Measurements from ENCODE around the gene ATP11A. TPM values are rescaled to one million over a fixed set of nuclear protein-coding genes. Genes with fewer than 3 reads are reported as not detected.

The ATP11A gene
- total and polyA plus RNA-seq, 2 donors (not counting 3 experiments of a cell fraction or from before 2014, with no cell fraction given), result 16.5 to 88.1 TPM

- H3K9me3 ChIP-seq (replicated peaks; ENCODE audit: control insufficient read depth, insufficient read depth, low read length), result no peaks in the 10 kb centered on the region
- H3K4me2 ChIP-seq (ENCODE audit: insufficient read depth, low read length), result no peak overlapping the region
- DNase-seq (ENCODE audit: low read depth, low spot score) (no peak), FAIRE-seq (no peak)
- dilution Hi-C loops (cut with MboI; ENCODE audit: extremely low pct_ligation_motif_present, low sequenced_read_pairs), result no loop called here
- H3K4me3 ChIP-seq (replicated peaks in 1 of 3; ENCODE audit: insufficient read depth in 1 of 3, low read depth in 1 of 3, low read length in 3 of 3), result no peak overlapping the region
- no peaks in the 10 kb centered on the region for H4K20me1 ChIP-seq (replicated peaks; ENCODE audit: control insufficient read depth, extremely low read depth, insufficient read depth, low read length)
- peaks cover 14% of the 10 kb centered on the region for H3K4me1 ChIP-seq (ENCODE audit: control insufficient read depth, extremely low read depth, insufficient read depth, low read length)
- H2AFZ ChIP-seq (ENCODE audit: low read depth, low read length), result no peak overlapping the region
- H3K27ac ChIP-seq (ENCODE audit: insufficient read depth, low read depth, low read length), result no peak overlapping the region
- no peaks in the 10 kb centered on the region for H3K27me3 ChIP-seq (ENCODE audit: control insufficient read depth in 2 of 2, insufficient read depth in 2 of 2, low read length in 2 of 2)
- intact Hi-C loops (cut with micrococcal nuclease), result loop anchor here (5.0 kb wide), 1 partner anchor 90 kb away; no protein-coding TSS in a partner anchor
- peaks cover 50% of the 10 kb centered on the region for H3K79me2 ChIP-seq (ENCODE audit: control insufficient read depth, insufficient read depth, low read length)
- POLR2A ChIA-PET, result no interaction called here
- CTCF ChIA-PET, result no interaction called here
- H3K9me1 ChIP-seq (replicated peaks; ENCODE audit: control insufficient read depth, extremely low read depth, insufficient read depth, low read length), result no peaks in the 10 kb centered on the region
- no TSS peak for BruUV-seq (replicated peaks)
- peaks cover 0 to 2% of the 10 kb centered on the region in 2 experiments for H3K36me3 ChIP-seq (ENCODE audit: control insufficient read depth in 2 of 2, extremely low read depth in 1 of 2, insufficient read depth in 2 of 2, low read length in 2 of 2)
- H3K9ac ChIP-seq (replicated peaks; ENCODE audit: extremely low read depth, insufficient read depth, low read length), result no peak overlapping the region
- no peak for TF ChIP-seq POLR2A (IDR thresholded peaks at IDR 0.05; ENCODE audit: low read depth, low read length)
- no peak for TF ChIP-seq CTCF (IDR thresholded peaks at IDR 0.05; ENCODE audit: extremely low read depth in 1 of 2, insufficient read depth in 1 of 2, low read depth in 1 of 2, low read length in 2 of 2)
- no peak for TF ChIP-seq MYC (IDR thresholded peaks at IDR 0.05; ENCODE audit: low read depth, low read length)
- TF ChIP-seq EZH2 (IDR thresholded peaks at IDR 0.05; ENCODE audit: borderline replicate concordance, low read depth, low read length, severe bottlenecking), result no peak
Measured at GRCh38 chr13:112692586-112692985, 2.7 kb downstream of the ATP11A start.

- no peaks in the 10 kb centered on the region for H3K9me1 ChIP-seq (replicated peaks; ENCODE audit: control insufficient read depth, extremely low read depth, insufficient read depth, low read length)
- H4K20me1 ChIP-seq (replicated peaks; ENCODE audit: control insufficient read depth, extremely low read depth, insufficient read depth, low read length), result no peaks in the 10 kb centered on the region
- H3K4me3 ChIP-seq (replicated peaks in 1 of 3; ENCODE audit: insufficient read depth in 1 of 3, low read depth in 1 of 3, low read length in 3 of 3), result no peak overlapping the region
- dilution Hi-C loops (cut with MboI; ENCODE audit: extremely low pct_ligation_motif_present, low sequenced_read_pairs), result no loop called here
- H3K79me2 ChIP-seq (ENCODE audit: control insufficient read depth, insufficient read depth, low read length), result peaks cover 50% of the 10 kb centered on the region
- H2AFZ ChIP-seq (ENCODE audit: low read depth, low read length), result no peak overlapping the region
- H3K36me3 ChIP-seq (ENCODE audit: control insufficient read depth in 2 of 2, extremely low read depth in 1 of 2, insufficient read depth in 2 of 2, low read length in 2 of 2), result peaks cover 0 to 2% of the 10 kb centered on the region in 2 experiments
- H3K9ac ChIP-seq (replicated peaks; ENCODE audit: extremely low read depth, insufficient read depth, low read length), result no peak overlapping the region
- peak; percentile 39 for DNase-seq (ENCODE audit: low read depth, low spot score)
- peaks cover 14% of the 10 kb centered on the region for H3K4me1 ChIP-seq (ENCODE audit: control insufficient read depth, extremely low read depth, insufficient read depth, low read length)
- BruUV-seq (replicated peaks), result no TSS peak
- ChIA-PET CTCF (interaction anchor here (0.8 to 1.6 kb wide), 8 partner anchors 9 to 181 kb away, joined by 3 to 5 read pairs (median 3); no protein-coding TSS in a partner anchor), POLR2A (no interaction called here)
- no peak overlapping the region for H3K27ac ChIP-seq (ENCODE audit: insufficient read depth, low read depth, low read length)
- no peak for TF ChIP-seq FOS (IDR thresholded peaks at IDR 0.05; ENCODE audit: borderline replicate concordance, insufficient read depth, low read length)
- TF ChIP-seq GATA2 (IDR thresholded peaks at IDR 0.05; ENCODE audit: insufficient read depth, insufficient read length, low read depth, low read length), result no peak
- TF ChIP-seq MYC (IDR thresholded peaks at IDR 0.05; ENCODE audit: low read depth, low read length), result no peak
- no peak for TF ChIP-seq MAX (IDR thresholded peaks at IDR 0.05; ENCODE audit: insufficient read depth, insufficient read length)
- TF ChIP-seq JUN (IDR thresholded peaks at IDR 0.05; ENCODE audit: borderline replicate concordance, insufficient read depth, insufficient read length, low read depth), result no peak
- TF ChIP-seq POLR2AphosphoS5 (IDR thresholded peaks at IDR 0.05; ENCODE audit: insufficient read depth, low read depth, low read length), result no peak
- TF ChIP-seq EZH2 (IDR thresholded peaks at IDR 0.05; ENCODE audit: borderline replicate concordance, low read depth, low read length, severe bottlenecking), result no peak
- no peak for TF ChIP-seq CTCF (IDR thresholded peaks at IDR 0.05; ENCODE audit: extremely low read depth in 1 of 2, insufficient read depth in 1 of 2, low read depth in 1 of 2, low read length in 2 of 2)
- no peak for TF ChIP-seq POLR2A (IDR thresholded peaks at IDR 0.05; ENCODE audit: low read depth, low read length)
- intact Hi-C loops (cut with micrococcal nuclease), result loop anchor here (5.0 kb wide), 1 partner anchor 88 kb away; no protein-coding TSS in a partner anchor
- no peak overlapping the region for H3K4me2 ChIP-seq (ENCODE audit: insufficient read depth, low read length)
- no peaks in the 10 kb centered on the region for H3K9me3 ChIP-seq (replicated peaks; ENCODE audit: control insufficient read depth, insufficient read depth, low read length)
- no peak for FAIRE-seq
- H3K27me3 ChIP-seq (ENCODE audit: control insufficient read depth in 2 of 2, insufficient read depth in 2 of 2, low read length in 2 of 2), result no peaks in the 10 kb centered on the region
Measured at GRCh38 chr13:112693831-112694497, 4.1 kb downstream of the ATP11A start.

All from endothelial cell of umbilical vein (primary cell).